Left kidney (tissue), 2 donors: ENCODE results near the gene CDC14A. TPM values are rescaled to one million over a fixed set of nuclear protein-coding genes. Genes with fewer than 3 reads are reported as not detected.
A peak's percentile ranks its signal among the peaks of the same experiment; 100 is the strongest.

ENCODE experiments used
- DNase-seq: peaks from one replicate; pipeline ENCODE4 v3.0.0-alpha.2; 2013
- polyA plus RNA-seq: library from polyadenylated mRNA; unstranded; fragments of 120-200 nt; gene quantifications from one replicate; pipeline ENCODE4 v1.2.1, GENCODE V29; 2013; ENCODE audit not compliant: insufficient read length

The CDC14A gene
- polyA plus RNA-seq, 1 donor: 32.9 TPM

- no peak for DNase-seq
These were observed 183.7 kb downstream of the CDC14A start for GRCh38 chr1:100536031-100536430.

- no peak for DNase-seq
These were observed 186.9 kb downstream of the CDC14A start for GRCh38 chr1:100538913-100539835.

GRCh38 chr1:100539836-100540536 is 187.7 kb downstream of the CDC14A start:
- DNase-seq: peak; percentile 30

- no peak for DNase-seq
These were observed 190.0 kb downstream of the CDC14A start for GRCh38 chr1:100542285-100542684.

GRCh38 chr1:100543640-100544039 is 191.3 kb downstream of the CDC14A start:
- DNase-seq: no peak

- DNase-seq: no peak
These were observed 192.5 kb downstream of the CDC14A start for GRCh38 chr1:100544791-100545190.

- no peak for DNase-seq
These were observed 193.5 kb downstream of the CDC14A start for GRCh38 chr1:100545855-100546254.

DNA sequence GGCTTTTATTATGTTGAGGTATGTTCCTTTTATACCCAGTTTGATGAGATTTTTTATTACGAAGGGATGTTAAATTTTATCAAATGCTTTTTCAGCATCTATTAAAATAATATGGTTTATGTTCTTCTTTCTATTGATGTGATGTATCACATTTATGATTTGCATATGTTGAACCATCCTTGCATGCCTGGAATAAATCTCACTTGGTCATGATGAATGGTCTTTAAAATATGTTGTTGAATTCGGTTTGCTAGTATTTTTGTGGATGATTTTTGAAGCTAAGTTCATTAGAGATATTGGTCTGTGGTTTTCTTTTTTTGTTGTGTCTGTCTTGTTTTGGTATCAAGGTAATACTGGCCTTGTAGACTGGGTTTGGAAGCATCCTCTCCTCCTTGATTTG is 199.7 kb downstream of the CDC14A start:
- DNase-seq: no peak

DNA sequence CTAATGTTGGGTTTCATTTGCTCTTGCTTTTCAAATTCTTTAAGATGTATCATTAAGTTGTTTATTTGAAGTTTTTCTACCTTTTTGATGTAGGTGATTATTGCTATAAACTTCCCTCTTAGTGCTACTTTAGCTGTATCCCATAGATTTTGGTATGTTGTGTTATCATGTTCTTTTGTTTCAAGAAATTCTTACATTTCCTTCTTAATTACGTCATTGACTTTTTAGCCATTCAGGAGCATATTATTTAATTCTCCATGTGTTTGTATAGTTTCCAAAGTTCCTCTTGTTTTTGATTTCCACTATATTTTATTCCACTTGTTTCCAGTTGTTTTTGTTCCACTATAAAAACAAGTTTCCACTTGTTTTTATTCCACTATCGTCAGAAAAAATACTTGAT is 200.6 kb downstream of the CDC14A start:
- no peak for DNase-seq

DNA sequence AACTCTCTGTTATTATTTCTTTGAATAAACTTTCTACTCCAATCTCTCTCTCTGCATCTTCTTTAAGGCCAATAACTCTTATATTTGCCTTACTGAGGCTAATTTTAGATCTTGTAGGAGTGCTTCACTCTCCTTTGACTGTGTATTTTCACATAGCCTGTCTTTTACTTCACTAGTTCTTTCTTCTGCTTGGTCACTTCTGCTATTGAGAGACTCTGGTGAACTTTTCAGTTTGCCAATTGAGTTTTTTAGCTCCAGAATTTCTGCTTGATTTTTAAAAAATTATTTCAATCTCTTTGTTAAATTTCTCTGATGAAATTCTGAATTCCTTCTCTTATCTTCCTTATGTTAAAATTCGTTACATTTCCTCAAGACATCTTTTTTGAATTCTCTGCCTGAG is 203.9 kb downstream of the CDC14A start:
- DNase-seq: no peak

DNA sequence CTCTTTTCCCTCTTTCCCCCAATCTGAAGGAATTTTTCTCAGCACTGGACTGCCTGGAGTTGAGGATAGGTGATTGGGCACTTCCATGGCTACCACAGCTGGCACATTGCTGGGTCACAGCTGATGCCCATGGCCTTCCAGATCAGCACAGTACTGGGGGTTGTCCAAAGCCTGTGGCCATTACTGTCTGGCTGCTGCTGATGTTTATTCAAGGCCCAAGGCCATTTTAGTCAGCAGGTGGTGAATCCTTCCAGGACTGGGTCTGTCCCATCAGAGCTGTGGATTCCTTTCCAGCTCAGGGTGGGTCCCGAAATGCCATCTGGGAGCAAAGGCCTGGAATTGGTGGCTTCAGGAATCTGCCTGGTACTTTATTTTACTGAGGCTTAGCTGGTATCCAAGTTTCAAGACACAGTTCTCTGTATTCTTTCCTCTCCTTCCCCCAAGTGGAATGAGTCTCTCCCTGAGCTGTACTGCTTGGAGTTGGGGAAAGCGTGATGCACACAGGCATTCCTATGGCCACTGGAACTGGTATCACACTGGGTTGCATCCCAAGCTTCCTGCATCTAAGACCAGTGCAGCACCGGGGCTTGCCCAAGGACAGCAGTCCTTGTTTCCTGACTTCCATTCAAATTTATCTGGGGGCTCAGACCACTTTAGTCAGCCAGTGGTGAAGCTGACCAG is 204.8 kb downstream of the CDC14A start:
- no peak for DNase-seq

DNA sequence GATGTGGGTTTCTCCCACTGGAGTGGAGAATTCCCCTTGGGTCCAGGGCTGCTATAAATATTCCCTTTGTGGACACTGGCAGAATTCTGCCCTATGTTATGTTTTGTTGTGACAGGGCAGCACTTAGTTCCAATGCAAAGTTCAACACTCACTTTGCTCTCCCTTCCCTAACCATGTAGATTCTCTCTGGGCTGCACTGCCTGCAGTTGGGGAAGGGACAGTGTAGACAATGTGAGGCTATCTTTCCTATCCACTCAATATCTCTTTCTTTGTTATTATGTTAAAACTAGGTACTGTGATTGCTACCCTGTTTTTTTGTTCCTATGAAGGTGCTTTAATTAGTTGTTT is 205.3 kb downstream of the CDC14A start:
- DNase-seq: no peak

DNA sequence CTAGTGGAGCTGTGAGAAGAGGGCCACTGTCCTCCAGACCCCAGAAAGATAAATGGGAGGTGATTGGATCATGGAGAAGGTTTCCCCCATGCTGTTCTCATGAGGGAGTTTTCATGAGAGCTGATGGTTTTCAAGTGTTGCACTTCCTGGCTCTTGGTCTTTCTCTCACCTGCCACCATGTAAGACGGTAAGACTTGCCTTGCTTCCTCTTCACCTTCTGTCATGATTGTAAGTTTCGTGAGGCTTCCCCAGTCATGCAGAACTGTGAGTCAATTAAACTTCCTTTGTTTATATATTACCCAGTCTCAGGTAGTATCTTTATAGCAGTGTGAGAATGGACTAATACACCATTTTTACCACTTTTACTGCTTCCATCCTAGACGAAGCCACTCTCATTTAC is 213.2 kb downstream of the CDC14A start:
- no peak for DNase-seq

- DNase-seq: no peak
These were observed 213.8 kb downstream of the CDC14A start for GRCh38 chr1:100565937-100566699.

- DNase-seq: no peak
These were observed 214.8 kb downstream of the CDC14A start for GRCh38 chr1:100567062-100567461.

Other genes starting within 250 kb of the CDC14A start
- 12.2 TPM for gene SASS6, start 219.6 kb upstream of the CDC14A start, polyA plus RNA-seq
- 44.2 TPM for gene TRMT13, start 219.3 kb upstream of the CDC14A start, polyA plus RNA-seq
- 4.6 TPM for gene LRRC39, start 174.2 kb upstream of the CDC14A start, polyA plus RNA-seq
- 29.7 TPM for gene DBT, start 102.7 kb upstream of the CDC14A start, polyA plus RNA-seq
- gene RTCA, start 86.3 kb upstream of the CDC14A start, polyA plus RNA-seq: 35.4 TPM
- 0.13 TPM for gene GPR88, start 185.6 kb downstream of the CDC14A start, polyA plus RNA-seq